K562 (cell line): Measurements from ENCODE around the gene DNPEP. TPM values are rescaled to one million over a fixed set of nuclear protein-coding genes. Genes with fewer than 3 reads are reported as not detected.

Experiments
- ATAC-seq: fragments of 200-7000 bp; cut with Tn5 transposase; 3 replicates; pipeline ENCODE4 v1.9.1; 2020; ENCODE audit warnings: moderate library complexity
- BruUV-seq: library from RNA; stranded (reverse); fragments of 400-500 nt; replicated peaks from 2 replicates; lab custom pipeline; 2021; lab: Mats Ljungman, UMichigan
- CTCF ChIA-PET: fragments of 300-600 bp; formaldehyde crosslinking; extraction: SDS; loops from one replicate; lab custom pipeline; 2021; ENCODE audit warnings: low intra/inter-chr PET ratio; lab: Yijun Ruan, JAX
- POLR2A ChIA-PET: fragments of 300-600, 350-650 bp; sonication (Branson Sonifier 250); formaldehyde crosslinking; extraction: SDS; loops from one replicate; lab custom pipeline; 2021; ENCODE audit warnings: antibody characterized with exemption, inconsistent platforms; lab: Yijun Ruan, JAX
- DNase-seq, 4 experiments: peaks; one replicate each; pipeline versions ENCODE4 v3.0.0 to v3.0.0-alpha.2; 2011 to 2018; ENCODE audit warnings: low spot score in 3 of 4, mixed read lengths in 3 of 4; ENCODE audit errors: extremely low read depth in 1 of 4
- FAIRE-seq: peaks from 2 replicates; lab custom pipeline; 2011; peaks lifted over from hg19 to GRCh38; lab: Jason Lieb, UNC
- H2AFZ ChIP-seq: 2 replicates; pipeline ENCODE4 v1.6.0; 2011; ENCODE audit warnings: low read depth, low read length, control low read depth, inconsistent platforms
- H3K27ac ChIP-seq: fragments of 200-600 bp; 3 replicates; pipeline ENCODE4 v1.8.0; 2011; ENCODE audit warnings: low read depth, mild to moderate bottlenecking, control low read depth, inconsistent platforms, low read length, moderate library complexity, mixed read lengths; ENCODE audit errors: extremely low read depth
- H3K27me3 ChIP-seq, 2 experiments: fragments of 300-600 bp in 1 of 2; 2 replicates in 1 of 2; 3 replicates in 1 of 2; pipeline versions ENCODE4 v1.6.0 to v1.8.0; 2011; ENCODE audit warnings: inconsistent platforms in 2 of 2, low read length in 2 of 2, mild to moderate bottlenecking in 1 of 2, mixed read lengths in 1 of 2, moderate library complexity in 1 of 2; ENCODE audit not compliant: control insufficient read depth in 2 of 2, insufficient read depth in 2 of 2
- H3K36me3 ChIP-seq: fragments of 300-600 bp; 3 replicates; pipeline ENCODE4 v1.8.0; 2011; ENCODE audit warnings: mild to moderate bottlenecking, low read length, inconsistent platforms; ENCODE audit not compliant: control insufficient read depth, insufficient read depth
- H3K4me1 ChIP-seq, 2 experiments: fragments of 200-600 bp in 1 of 2; replicated peaks in 1 of 2; 2 replicates in 1 of 2; 3 replicates in 1 of 2; pipeline versions ENCODE4 v1.5.1 to v1.8.0; 2011; ENCODE audit warnings: inconsistent platforms in 2 of 2, low read length in 2 of 2, mild to moderate bottlenecking in 1 of 2, mixed read lengths in 1 of 2, moderate library complexity in 1 of 2; ENCODE audit not compliant: control insufficient read depth in 2 of 2, insufficient read depth in 2 of 2
- H3K4me2 ChIP-seq: 2 replicates; pipeline ENCODE4 v1.6.1; 2011; ENCODE audit warnings: low read length, control low read depth, inconsistent platforms, mixed read lengths; ENCODE audit not compliant: insufficient read depth
- H3K4me3 ChIP-seq: fragments of 200-600 bp; sonication (generic), shearing (Covaris generic); 2 replicates; pipeline ENCODE4 v1.5.1; 2016; ENCODE audit warnings: control low read depth, inconsistent platforms
- H3K79me2 ChIP-seq: fragments of 200-600 bp; 3 replicates; pipeline ENCODE4 v1.8.0; 2011; ENCODE audit warnings: low read length, inconsistent platforms; ENCODE audit not compliant: control insufficient read depth, insufficient read depth
- H3K9ac ChIP-seq, 2 experiments: 2 replicates each; pipeline versions ENCODE4 v1.6.0 to v1.6.1; 2011; ENCODE audit warnings: low read depth in 2 of 2, low read length in 2 of 2, control low read depth in 1 of 2, inconsistent platforms in 1 of 2, mild to moderate bottlenecking in 1 of 2, mixed read lengths in 1 of 2; ENCODE audit not compliant: insufficient read depth in 1 of 2
- H3K9me1 ChIP-seq: one replicate; pipeline ENCODE4 v1.6.0; 2011; ENCODE audit warnings: inconsistent platforms, mild to moderate bottlenecking, low read length, moderate library complexity; ENCODE audit not compliant: control insufficient read depth, insufficient read depth
- H3K9me3 ChIP-seq: replicated peaks from 2 replicates; pipeline ENCODE4 v1.5.1; 2011; ENCODE audit warnings: low read depth, low read length, inconsistent platforms; ENCODE audit not compliant: control insufficient read depth, insufficient read depth
- H4K20me1 ChIP-seq: replicated peaks from 2 replicates; pipeline ENCODE4 v1.6.1; 2011; ENCODE audit warnings: low read length, inconsistent platforms, mixed read lengths; ENCODE audit not compliant: control insufficient read depth, insufficient read depth
- ATF3 ChIP-seq, 2 experiments: fragments of 450-650 bp in 1 of 2; sonication (generic) in 1 of 2; formaldehyde crosslinking in 1 of 2; IDR thresholded peaks in 1 of 2; conservative IDR thresholded peaks in 1 of 2; 2 replicates each; pipeline versions ENCODE4 v1.6.1 to v1.8.1; 2016 to 2023; ENCODE audit warnings: mild to moderate bottlenecking in 2 of 2, moderate library complexity in 2 of 2, inconsistent platforms in 1 of 2, missing genetic modification reagents in 1 of 2
- ELK3 ChIP-seq: fragments of 450-650 bp; formaldehyde crosslinking; IDR thresholded peaks from 2 replicates; pipeline ENCODE4 v1.4.0; 2020; ENCODE audit warnings: mild to moderate bottlenecking
- FOXA3 ChIP-seq, 2 experiments: fragments of 450-650 bp in 1 of 2; sonication (generic) in 1 of 2; formaldehyde crosslinking; IDR thresholded peaks in 1 of 2; conservative IDR thresholded peaks in 1 of 2; 2 replicates each; pipeline versions ENCODE4 v1.4.0 to v1.8.0; 2020 to 2022; ENCODE audit warnings: mild to moderate bottlenecking in 2 of 2, missing genetic modification reagents in 1 of 2
- JUND ChIP-seq, 2 experiments: IDR thresholded peaks; 2 replicates in 1 of 2; 3 replicates in 1 of 2; pipeline ENCODE4 v1.6.1; 2011; ENCODE audit warnings: borderline replicate concordance in 2 of 2, low read depth in 2 of 2, low read length in 2 of 2, improper control_type of control experiment in 1 of 2, missing biosample characterization in 1 of 2, missing genetic modification characterization in 1 of 2, missing genetic modification reagents in 1 of 2
- NELFE ChIP-seq: IDR thresholded peaks from 2 replicates; pipeline ENCODE4 v1.6.1; 2011; ENCODE audit warnings: mild to moderate bottlenecking; ENCODE audit not compliant: insufficient read depth, insufficient read length
- TFE3 ChIP-seq: fragments of 450-650 bp; formaldehyde crosslinking; IDR thresholded peaks from 2 replicates; pipeline ENCODE4 v1.4.0; 2020; ENCODE audit warnings: mild to moderate bottlenecking, mixed read lengths
- ZC3H11A ChIP-seq: IDR thresholded peaks from 2 replicates; pipeline ENCODE4 v1.6.1; 2012; ENCODE audit warnings: low read depth, low read length, improper control_type of control experiment
- WGBS: fragments of 100-300 bp; shearing (Covaris generic); methylation state at CpG from one replicate; pipeline ENCODE4 v1.1.6; 2016; ENCODE audit warnings: low coverage, mixed read lengths; ENCODE audit not compliant: insufficient coverage; ENCODE audit errors: missing lambda C conversion rate; 5-methylcytosine and 5-hydroxymethylcytosine counted together
- in situ Hi-C: fragments of 300-500 bp; cut with MboI; formaldehyde crosslinking; loops from 4 replicates; pipeline ENCODE4 v1.15.0; 2018; ENCODE audit warnings: inconsistent platforms, mixed read lengths
- intact Hi-C: fragments of 100-400 bp; cut with micrococcal nuclease; formaldehyde crosslinking; loops from 2 replicates; pipeline ENCODE4 v1.14.2; 2022
- polyA plus RNA-seq, 8 experiments: library from polyadenylated mRNA; depleted of rRNA in 4 of 8; stranded (reverse) in 5 of 8; unstranded in 3 of 8; fragments of >200 nt; fragmentation: Nextera tagmentation in 2 of 8; fragmentation: Illumina TruSeq in 1 of 8; extraction: Ambion mirVana in 2 of 8; extraction: Trizol in 1 of 8; gene quantifications; 2 replicates each; pipeline versions ENCODE4 v1.2.1 to v1.2.3, GENCODE V29; 2011 to 2014; ENCODE audit warnings: inconsistent platforms in 1 of 8, missing spikeins in 1 of 8
- total RNA-seq, 7 experiments: library from RNA; depleted of rRNA in 6 of 7; stranded (reverse); fragments of >200 nt in 6 of 7; fragmentation: Illumina TruSeq in 2 of 7; extraction: Trizol in 2 of 7; gene quantifications; 2 replicates each; pipeline versions ENCODE4 v1.2.1 to v1.2.3, GENCODE V29; 2011 to 2021; ENCODE audit warnings: low replicate concordance in 1 of 7

DNPEP gene
- total and polyA plus RNA-seq, 9 of the 15 experiments (the other 6 are each of a cell fraction or from before 2014, with no cell fraction given) = 34.6 to 71.4 (median 45.5) TPM

GRCh38 chr2:219362524-219363164 is 25.1 kb downstream of the DNPEP start:
- no peaks in the 10 kb centered on the region for H4K20me1 ChIP-seq
- FAIRE-seq (no peak), ATAC-seq (no peak; the same call in 2 of the 3 replicates), DNase-seq (peak in 1 of 4 experiments; percentile 30)
- BruUV-seq = no TSS peak
- no peaks in the 10 kb centered on the region for H3K9me3 ChIP-seq
- 6% methylated on average over 3 of the region's 3 CpGs for WGBS
- ChIA-PET CTCF (no interaction called here), POLR2A (no interaction called here)
- H3K9ac ChIP-seq = no peak overlapping the region
- H3K9me1 ChIP-seq = no peaks in the 10 kb centered on the region
- no peak overlapping the region for H3K4me3 ChIP-seq
- H3K4me2 ChIP-seq = no peak overlapping the region
- no peak overlapping the region for H3K27ac ChIP-seq
- peaks cover 6 to 10% of the 10 kb centered on the region in 2 experiments; a peak in 3 of 5 replicates for H3K27me3 ChIP-seq
- H3K79me2 ChIP-seq = no peaks in the 10 kb centered on the region
- intact Hi-C loops (no loop called here), in situ Hi-C loops (no loop called here)
- peaks cover 0 to 12% of the 10 kb centered on the region in 2 experiments; a peak in 3 of 5 replicates for H3K4me1 ChIP-seq
- no peaks in the 10 kb centered on the region for H3K36me3 ChIP-seq
- TF ChIP-seq ATF3 (IDR thresholded peaks at IDR 0.05) (0 out of 2 replicates have a peak, but pooled peaks have one; percentile 44), ATF3 (CRISPR knock-in tag; conservative IDR thresholded peaks at IDR 0.05) (no peak), FOXA3 (CRISPR knock-in tag; conservative IDR thresholded peaks at IDR 0.05 in 1 of 2, IDR thresholded peaks at IDR 0.05 in 1 of 2) (no peak), NELFE (no peak), TFE3 (CRISPR knock-in tag) (no peak), JUND (IDR thresholded peaks at IDR 0.05; ENCODE audit: borderline replicate concordance, low read depth, low read length) (peak; percentile 36; the same call in 1 of the 2 replicates), JUND (tag; IDR thresholded peaks at IDR 0.05; ENCODE audit: borderline replicate concordance, low read depth, low read length) (no peak), ELK3 (no peak), ZC3H11A (no peak)
- no peak overlapping the region for H2AFZ ChIP-seq
